Activated CD4-positive, alpha-beta T cell treated with anti-CD3 and anti-CD28 coated beads for 4 hours (primary cell): Measurements from ENCODE around the gene PCDHGA11.
"Not testable (repeated sequence)": the region's sequence is repeated elsewhere in the genome, so short reads cannot be mapped to it uniquely, and the experiment has no call there.

ENCODE experiments used
- DNase-seq, 2 donors: peaks; one replicate each; pipeline ENCODE4 v3.0.0-alpha.2; 2020

PCDHGA11 gene

DNA sequence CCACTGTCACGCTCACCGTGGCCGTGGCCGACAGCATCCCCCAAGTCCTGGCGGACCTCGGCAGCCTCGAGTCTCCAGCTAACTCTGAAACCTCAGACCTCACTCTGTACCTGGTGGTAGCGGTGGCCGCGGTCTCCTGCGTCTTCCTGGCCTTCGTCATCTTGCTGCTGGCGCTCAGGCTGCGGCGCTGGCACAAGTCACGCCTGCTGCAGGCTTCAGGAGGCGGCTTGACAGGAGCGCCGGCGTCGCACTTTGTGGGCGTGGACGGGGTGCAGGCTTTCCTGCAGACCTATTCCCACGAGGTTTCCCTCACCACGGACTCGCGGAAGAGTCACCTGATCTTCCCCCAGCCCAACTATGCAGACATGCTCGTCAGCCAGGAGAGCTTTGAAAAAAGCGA, 11.9 kb downstream of the PCDHGA11 start:
- DNase-seq: not testable (repeated sequence)

DNA sequence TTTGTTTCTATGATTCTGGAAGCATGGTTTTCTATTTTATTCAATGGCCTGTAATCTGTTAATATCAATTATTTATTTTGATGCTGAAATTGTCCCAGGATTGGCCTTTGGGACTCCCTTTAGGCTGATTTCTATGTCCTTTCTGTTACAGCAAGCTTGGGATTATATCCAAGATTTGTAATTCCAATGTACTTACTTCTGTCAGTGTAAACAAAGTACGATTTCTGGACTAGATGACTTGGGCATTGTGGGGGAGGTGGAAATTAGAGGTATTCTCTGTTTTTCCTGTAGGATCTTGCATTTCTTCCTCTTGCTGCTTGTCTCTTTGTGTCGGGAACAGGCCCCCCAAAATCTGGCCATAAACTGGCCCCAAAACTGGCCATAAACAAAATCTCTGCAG, 13.2 kb downstream of the PCDHGA11 start:
- no peak for DNase-seq

DNA sequence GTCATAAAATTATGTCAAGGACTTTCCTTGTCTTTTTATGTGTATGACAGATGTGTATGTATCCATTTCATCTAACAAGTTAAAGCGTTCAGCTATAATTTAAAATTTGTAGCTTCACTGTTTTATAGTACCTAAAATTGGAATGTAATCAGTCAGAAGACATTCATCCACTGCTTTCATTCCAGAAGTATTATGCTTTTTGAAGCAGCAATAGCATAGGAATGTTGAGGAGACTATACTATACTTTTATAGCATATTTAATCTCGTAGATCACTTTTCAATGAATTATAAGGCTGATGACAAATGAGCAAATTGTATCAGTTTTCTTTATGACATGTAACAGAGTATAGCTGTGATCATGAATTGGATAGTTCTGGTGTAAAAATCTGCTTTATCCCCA, 16.4 kb downstream of the PCDHGA11 start:
- DNase-seq: no peak

DNA sequence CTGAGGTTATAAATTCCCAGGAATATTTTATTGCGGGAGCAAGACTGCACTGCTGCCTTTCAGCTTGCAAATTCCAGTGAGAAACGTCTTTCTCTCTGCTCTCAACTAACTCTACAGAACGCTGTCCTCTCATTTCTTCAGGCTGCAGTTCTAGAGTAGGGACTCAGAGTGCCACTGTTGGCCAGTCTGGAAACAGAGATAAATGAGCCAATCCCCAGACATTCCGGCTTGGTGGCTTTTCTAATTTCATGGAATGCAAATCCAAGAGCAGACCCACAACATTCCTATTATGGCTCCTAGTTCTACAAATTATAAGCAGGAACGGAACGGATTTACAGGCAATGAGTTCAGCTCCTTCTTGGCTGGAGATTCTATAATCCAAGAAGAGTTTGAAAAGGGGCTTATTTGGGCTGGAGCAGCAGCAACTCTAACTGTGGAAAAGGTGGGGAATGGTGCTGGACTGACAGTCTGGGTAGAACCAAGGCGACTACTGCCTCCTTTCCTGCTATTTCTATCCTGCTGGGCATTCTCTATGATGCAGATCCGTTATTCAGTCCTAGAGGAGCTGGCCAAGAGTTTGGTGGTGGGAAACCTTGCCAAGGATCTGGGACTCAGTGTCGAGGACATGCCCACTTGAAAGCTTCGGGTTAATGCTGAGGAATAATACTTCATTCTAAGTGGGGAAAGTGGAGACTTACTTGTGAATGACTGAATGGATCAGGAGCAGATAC, 18.7 kb downstream of the PCDHGA11 start:
- DNase-seq: no peak

DNA sequence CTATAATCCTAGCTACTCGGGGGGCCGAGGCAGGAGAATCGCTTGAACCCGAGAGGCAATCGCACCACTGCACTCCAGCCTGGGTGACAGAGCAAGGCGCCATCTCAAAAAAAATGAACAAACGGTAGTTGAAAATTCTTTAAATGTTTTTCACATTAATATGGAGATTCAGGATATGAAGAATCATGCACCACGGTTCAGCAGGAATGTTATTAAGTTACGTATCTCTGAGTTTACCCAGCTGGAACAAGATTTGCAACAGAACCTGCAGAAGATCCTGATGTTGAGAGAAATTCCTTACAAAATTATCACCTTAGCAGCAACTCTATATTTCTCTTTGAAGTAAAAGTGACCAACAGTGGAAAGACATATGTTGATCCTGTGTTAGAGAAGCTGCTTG, 19.5 kb downstream of the PCDHGA11 start:
- no peak for DNase-seq

DNA sequence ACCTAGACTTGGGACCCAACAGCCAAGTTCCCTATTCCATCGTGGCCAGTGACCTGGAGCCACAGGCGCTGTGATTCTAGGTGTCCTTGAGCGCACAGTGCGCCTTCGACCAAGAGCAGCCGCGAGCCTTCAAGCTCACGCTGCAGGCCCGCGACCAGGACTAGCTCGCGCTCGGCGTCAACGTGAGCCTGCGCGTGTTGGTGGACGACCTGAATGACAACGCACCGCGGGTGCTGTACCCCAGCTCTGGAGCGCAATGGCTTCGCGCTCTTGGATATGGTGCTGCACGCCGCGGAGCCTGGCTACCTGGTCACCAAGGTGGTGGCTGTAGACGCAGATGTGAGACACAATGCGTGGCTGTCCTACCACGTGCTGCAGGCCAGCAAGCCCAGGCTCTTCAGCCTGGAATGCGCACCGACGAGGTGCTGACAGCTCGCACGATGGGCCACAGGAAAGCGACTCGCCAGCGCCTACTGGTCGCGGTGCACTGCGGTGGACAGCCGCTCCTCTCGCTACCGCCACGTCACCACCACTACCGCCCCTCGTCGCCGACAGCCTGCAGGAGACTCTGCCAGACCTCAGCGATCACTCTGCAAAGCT, 20.8 kb downstream of the PCDHGA11 start:
- DNase-seq: no peak

DNA sequence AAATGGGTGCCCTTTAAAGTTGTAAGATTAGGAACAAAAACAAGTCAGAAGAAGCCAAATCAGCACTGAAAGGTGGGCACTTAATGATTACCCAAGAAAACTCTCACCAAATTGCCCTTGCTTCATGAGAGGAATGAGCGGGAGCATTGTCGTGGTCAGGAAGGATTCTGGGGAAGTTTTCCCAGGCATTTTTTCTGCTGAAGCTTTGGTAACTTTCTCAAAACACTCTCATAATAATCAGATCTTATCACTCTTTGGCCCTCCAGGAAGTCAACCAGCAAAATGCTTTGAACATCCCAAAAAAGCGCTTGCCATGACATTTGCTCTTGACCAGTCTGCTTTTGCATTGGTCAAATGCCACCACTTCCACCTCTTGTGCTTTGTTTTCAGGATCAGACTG, 44.5 kb downstream of the PCDHGA11 start:
- no peak for DNase-seq
